ENCODE data around the gene AFAP1L1.

AFAP1L1 gene

GRCh38 chr5:149271716-149272563 is at the start of gene AFAP1L1:
TSS of gene AFAP1L1 (plus strand) at chr5:149271859. CDS start at chr5:149271969, 110 bp downstream.
- Histone ChIP-seq H3K4me1 (ENCODE audit: control insufficient read depth, insufficient read depth, low read length) (no peaks in the 10 kb centered on the region), H3K36me3 (ENCODE audit: control insufficient read depth, insufficient read depth, low read length) (no peaks in the 10 kb centered on the region), H3K4me3 (ENCODE audit: low read length) (peak within 1 kb of the TSS; percentile 69; the same call in 1 of the 2 replicates), H3K27ac (ENCODE audit: low read length) (no peak within 1 kb of the TSS), H3K9me3 (ENCODE audit: control insufficient read depth, insufficient read depth, low read length) (no peaks in the 10 kb centered on the region), H3K27me3 (ENCODE audit: control insufficient read depth, insufficient read depth, low read length) (peaks cover 10% of the 10 kb centered on the region; the same call in 1 of the 2 replicates)
- no peak for DNase-seq (ENCODE audit: low read depth, low spot score)
- WGBS (ENCODE audit: insufficient coverage, insufficient read length): no CpG with 5 or more reads among the region's 81 CpGs

- DNase-seq (ENCODE audit: low read depth, low spot score): no peak
- H3K9me3 ChIP-seq (ENCODE audit: control insufficient read depth, insufficient read depth, low read length): no peaks in the 10 kb centered on the region
- H3K4me3 ChIP-seq (ENCODE audit: low read length): no peak overlapping the region
- H3K27ac ChIP-seq (ENCODE audit: low read length): no peak overlapping the region
- H3K27me3 ChIP-seq (ENCODE audit: control insufficient read depth, insufficient read depth, low read length): no peaks in the 10 kb centered on the region
- no peaks in the 10 kb centered on the region for H3K36me3 ChIP-seq (ENCODE audit: control insufficient read depth, insufficient read depth, low read length)
- no peaks in the 10 kb centered on the region for H3K4me1 ChIP-seq (ENCODE audit: control insufficient read depth, insufficient read depth, low read length)
- no CpG with 5 or more reads among the region's 11 CpGs for WGBS (ENCODE audit: insufficient coverage, insufficient read length)
Observed at GRCh38 chr5:149223081-149223848, 48.4 kb upstream of the AFAP1L1 start.

- no peaks in the 10 kb centered on the region for H3K9me3 ChIP-seq (ENCODE audit: control insufficient read depth, insufficient read depth, low read length)
- no peaks in the 10 kb centered on the region for H3K4me1 ChIP-seq (ENCODE audit: control insufficient read depth, insufficient read depth, low read length)
- no CpG with 5 or more reads among the region's 5 CpGs for WGBS (ENCODE audit: insufficient coverage, insufficient read length)
- H3K27ac ChIP-seq (ENCODE audit: low read length): no peak overlapping the region
- DNase-seq (ENCODE audit: low read depth, low spot score): no peak
- H3K36me3 ChIP-seq (ENCODE audit: control insufficient read depth, insufficient read depth, low read length): no peaks in the 10 kb centered on the region
- no peak overlapping the region for H3K4me3 ChIP-seq (ENCODE audit: low read length)
- H3K27me3 ChIP-seq (ENCODE audit: control insufficient read depth, insufficient read depth, low read length): no peaks in the 10 kb centered on the region
Observed at GRCh38 chr5:149224282-149224681, 47.4 kb upstream of the AFAP1L1 start.

GRCh38 chr5:149227168-149227826 is 44.4 kb upstream of the AFAP1L1 start:
- Histone ChIP-seq H3K9me3 (ENCODE audit: control insufficient read depth, insufficient read depth, low read length) (no peaks in the 10 kb centered on the region), H3K27ac (ENCODE audit: low read length) (no peak overlapping the region), H3K4me3 (ENCODE audit: low read length) (no peak overlapping the region), H3K4me1 (ENCODE audit: control insufficient read depth, insufficient read depth, low read length) (no peaks in the 10 kb centered on the region), H3K27me3 (ENCODE audit: control insufficient read depth, insufficient read depth, low read length) (no peaks in the 10 kb centered on the region), H3K36me3 (ENCODE audit: control insufficient read depth, insufficient read depth, low read length) (no peaks in the 10 kb centered on the region)
- WGBS (ENCODE audit: insufficient coverage, insufficient read length): no CpG with 5 or more reads among the region's 2 CpGs
- no peak for DNase-seq (ENCODE audit: low read depth, low spot score)

GRCh38 chr5:149228618-149229297 is 42.9 kb upstream of the AFAP1L1 start:
- no peaks in the 10 kb centered on the region for H3K36me3 ChIP-seq (ENCODE audit: control insufficient read depth, insufficient read depth, low read length)
- H3K27ac ChIP-seq (ENCODE audit: low read length): no peak overlapping the region
- no peaks in the 10 kb centered on the region for H3K9me3 ChIP-seq (ENCODE audit: control insufficient read depth, insufficient read depth, low read length)
- H3K27me3 ChIP-seq (ENCODE audit: control insufficient read depth, insufficient read depth, low read length): no peaks in the 10 kb centered on the region
- no peak overlapping the region for H3K4me3 ChIP-seq (ENCODE audit: low read length)
- no peaks in the 10 kb centered on the region for H3K4me1 ChIP-seq (ENCODE audit: control insufficient read depth, insufficient read depth, low read length)
- DNase-seq (ENCODE audit: low read depth, low spot score): peak; percentile 11
- no CpG with 5 or more reads among the region's 5 CpGs for WGBS (ENCODE audit: insufficient coverage, insufficient read length)

- no CpG with 5 or more reads among the region's 6 CpGs for WGBS (ENCODE audit: insufficient coverage, insufficient read length)
- H3K27me3 ChIP-seq (ENCODE audit: control insufficient read depth, insufficient read depth, low read length): no peaks in the 10 kb centered on the region
Observed at GRCh38 chr5:149229298-149229937, 42.2 kb upstream of the AFAP1L1 start.

GRCh38 chr5:149235841-149236240 is 35.8 kb upstream of the AFAP1L1 start:
- H3K4me3 ChIP-seq (ENCODE audit: low read length): no peak overlapping the region
- DNase-seq (ENCODE audit: low read depth, low spot score): no peak
- no peaks in the 10 kb centered on the region for H3K27me3 ChIP-seq (ENCODE audit: control insufficient read depth, insufficient read depth, low read length)
- H3K27ac ChIP-seq (ENCODE audit: low read length): no peak overlapping the region
- no peaks in the 10 kb centered on the region for H3K4me1 ChIP-seq (ENCODE audit: control insufficient read depth, insufficient read depth, low read length)
- H3K9me3 ChIP-seq (ENCODE audit: control insufficient read depth, insufficient read depth, low read length): no peaks in the 10 kb centered on the region
- no peaks in the 10 kb centered on the region for H3K36me3 ChIP-seq (ENCODE audit: control insufficient read depth, insufficient read depth, low read length)

More at GRCh38 chr5:149229298-149229937, 42.2 kb upstream of the AFAP1L1 start:
- no peaks in the 10 kb centered on the region for H3K9me3 ChIP-seq (ENCODE audit: control insufficient read depth, insufficient read depth, low read length)
- H3K27ac ChIP-seq (ENCODE audit: low read length): no peak overlapping the region
- no peak for DNase-seq (ENCODE audit: low read depth, low spot score)
- no peaks in the 10 kb centered on the region for H3K4me1 ChIP-seq (ENCODE audit: control insufficient read depth, insufficient read depth, low read length)
- H3K36me3 ChIP-seq (ENCODE audit: control insufficient read depth, insufficient read depth, low read length): no peaks in the 10 kb centered on the region
- no peak overlapping the region for H3K4me3 ChIP-seq (ENCODE audit: low read length)

GRCh38 chr5:149237662-149238061 is 34.0 kb upstream of the AFAP1L1 start:
- WGBS (ENCODE audit: insufficient coverage, insufficient read length): no CpG with 5 or more reads among the region's 4 CpGs
- Histone ChIP-seq H3K27ac (ENCODE audit: low read length) (no peak overlapping the region), H3K4me1 (ENCODE audit: control insufficient read depth, insufficient read depth, low read length) (no peaks in the 10 kb centered on the region), H3K27me3 (ENCODE audit: control insufficient read depth, insufficient read depth, low read length) (no peaks in the 10 kb centered on the region), H3K9me3 (ENCODE audit: control insufficient read depth, insufficient read depth, low read length) (no peaks in the 10 kb centered on the region), H3K4me3 (ENCODE audit: low read length) (no peak overlapping the region), H3K36me3 (ENCODE audit: control insufficient read depth, insufficient read depth, low read length) (no peaks in the 10 kb centered on the region)
- DNase-seq (ENCODE audit: low read depth, low spot score): peak; percentile 9

- Histone ChIP-seq H3K27me3 (ENCODE audit: control insufficient read depth, insufficient read depth, low read length) (no peaks in the 10 kb centered on the region), H3K36me3 (ENCODE audit: control insufficient read depth, insufficient read depth, low read length) (no peaks in the 10 kb centered on the region), H3K27ac (ENCODE audit: low read length) (no peak overlapping the region), H3K4me3 (ENCODE audit: low read length) (no peak overlapping the region), H3K4me1 (ENCODE audit: control insufficient read depth, insufficient read depth, low read length) (no peaks in the 10 kb centered on the region), H3K9me3 (ENCODE audit: control insufficient read depth, insufficient read depth, low read length) (no peaks in the 10 kb centered on the region)
- DNase-seq (ENCODE audit: low read depth, low spot score): no peak
- no CpG with 5 or more reads among the region's 2 CpGs for WGBS (ENCODE audit: insufficient coverage, insufficient read length)
Observed at GRCh38 chr5:149238540-149238939, 33.1 kb upstream of the AFAP1L1 start.

All from iPS DF 6.9 (cell line).